ENCODE results near the gene DNMT1.

GRCh38 chr19:10194500-10195198, at the start of gene DNMT1:
- TF ChIP-seq CTCF (IDR thresholded peaks at IDR 0.05): no peak
- TF ChIP-seq POLR2A (IDR thresholded peaks at IDR 0.05): peak; percentile 78

All from right lobe of liver (tissue), 4 donors.